Measurements from ENCODE around the gene ARHGEF4.

- TF ChIP-seq, protein P1, sequence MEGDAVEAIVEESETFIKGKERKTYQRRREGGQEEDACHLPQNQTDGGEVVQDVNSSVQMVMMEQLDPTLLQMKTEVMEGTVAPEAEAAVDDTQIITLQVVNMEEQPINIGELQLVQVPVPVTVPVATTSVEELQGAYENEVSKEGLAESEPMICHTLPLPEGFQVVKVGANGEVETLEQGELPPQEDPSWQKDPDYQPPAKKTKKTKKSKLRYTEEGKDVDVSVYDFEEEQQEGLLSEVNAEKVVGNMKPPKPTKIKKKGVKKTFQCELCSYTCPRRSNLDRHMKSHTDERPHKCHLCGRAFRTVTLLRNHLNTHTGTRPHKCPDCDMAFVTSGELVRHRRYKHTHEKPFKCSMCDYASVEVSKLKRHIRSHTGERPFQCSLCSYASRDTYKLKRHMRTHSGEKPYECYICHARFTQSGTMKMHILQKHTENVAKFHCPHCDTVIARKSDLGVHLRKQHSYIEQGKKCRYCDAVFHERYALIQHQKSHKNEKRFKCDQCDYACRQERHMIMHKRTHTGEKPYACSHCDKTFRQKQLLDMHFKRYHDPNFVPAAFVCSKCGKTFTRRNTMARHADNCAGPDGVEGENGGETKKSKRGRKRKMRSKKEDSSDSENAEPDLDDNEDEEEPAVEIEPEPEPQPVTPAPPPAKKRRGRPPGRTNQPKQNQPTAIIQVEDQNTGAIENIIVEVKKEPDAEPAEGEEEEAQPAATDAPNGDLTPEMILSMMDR (IDR thresholded peaks at IDR 0.05; ENCODE audit: insufficient read depth, low read depth, low read length) = no peak
- TF ChIP-seq EZH2 (IDR thresholded peaks at IDR 0.05; ENCODE audit: insufficient read depth, low read length) = no peak
These were observed 195.2 kb downstream of the ARHGEF4 start for GRCh38 chr2:131031875-131032274.

Measured in astrocyte (in vitro differentiated cells and primary cell).